GM23338 (cell line): ENCODE results near the gene HIVEP1.

Experiments
- CREB1 ChIP-seq: fragments of 250-450 bp; sonication (Bioruptor Pico); IDR thresholded peaks from 2 replicates; pipeline ENCODE4 v1.5.0; 2020; ENCODE audit warnings: low read depth, mild to moderate bottlenecking, moderate library complexity
- ETS1 ChIP-seq: IDR thresholded peaks from 2 replicates; pipeline ENCODE4 v1.6.1; 2016; ENCODE audit warnings: antibody characterized with exemption
- EZH2 ChIP-seq: fragments of 200-600 bp; sonication (generic); IDR thresholded peaks from one replicate; pipeline ENCODE4 v1.8.0; 2017; ENCODE audit warnings: antibody characterized with exemption, mild to moderate bottlenecking, low read depth; ENCODE audit not compliant: unreplicated experiment
- EZH2phosphoT487 ChIP-seq: fragments of 200-600 bp; sonication (generic); IDR thresholded peaks from one replicate; pipeline ENCODE4 v1.8.1; 2018; ENCODE audit warnings: antibody characterized with exemption; ENCODE audit not compliant: unreplicated experiment
- JUNB ChIP-seq: IDR thresholded peaks from one replicate; pipeline ENCODE4 v1.6.1; 2016; ENCODE audit warnings: antibody characterized with exemption; ENCODE audit not compliant: unreplicated experiment
- POLR2AphosphoS5 ChIP-seq: IDR thresholded peaks from 2 replicates; pipeline ENCODE4 v1.6.1; 2016; ENCODE audit warnings: antibody characterized with exemption, low read depth
- REST ChIP-seq: IDR thresholded peaks from one replicate; pipeline ENCODE4 v1.6.1; 2018; ENCODE audit warnings: antibody characterized with exemption; ENCODE audit not compliant: unreplicated experiment
- ZNF114 ChIP-seq: fragments of 250-450 bp; sonication (Bioruptor Pico); IDR thresholded peaks from 2 replicates; pipeline ENCODE4 v1.5.0; 2020; ENCODE audit warnings: mild to moderate bottlenecking, moderate library complexity
- ZNF331 ChIP-seq: fragments of 250-450 bp; sonication (Bioruptor Pico); IDR thresholded peaks from 2 replicates; pipeline ENCODE4 v1.5.0; 2020; ENCODE audit warnings: low read depth, mild to moderate bottlenecking, moderate library complexity
- TF ChIP-seq, protein P1 (sequence below), 2 experiments: fragments of 200-600 bp in 1 of 2; sonication (generic) in 1 of 2; conservative IDR thresholded peaks; 2 replicates each; pipeline versions ENCODE4 v1.5.1 to v1.6.1; 2016 to 2017; ENCODE audit warnings: antibody characterized with exemption in 2 of 2, low read depth in 2 of 2, mild to moderate bottlenecking in 2 of 2, moderate library complexity in 1 of 2

- TF ChIP-seq, protein P1, sequence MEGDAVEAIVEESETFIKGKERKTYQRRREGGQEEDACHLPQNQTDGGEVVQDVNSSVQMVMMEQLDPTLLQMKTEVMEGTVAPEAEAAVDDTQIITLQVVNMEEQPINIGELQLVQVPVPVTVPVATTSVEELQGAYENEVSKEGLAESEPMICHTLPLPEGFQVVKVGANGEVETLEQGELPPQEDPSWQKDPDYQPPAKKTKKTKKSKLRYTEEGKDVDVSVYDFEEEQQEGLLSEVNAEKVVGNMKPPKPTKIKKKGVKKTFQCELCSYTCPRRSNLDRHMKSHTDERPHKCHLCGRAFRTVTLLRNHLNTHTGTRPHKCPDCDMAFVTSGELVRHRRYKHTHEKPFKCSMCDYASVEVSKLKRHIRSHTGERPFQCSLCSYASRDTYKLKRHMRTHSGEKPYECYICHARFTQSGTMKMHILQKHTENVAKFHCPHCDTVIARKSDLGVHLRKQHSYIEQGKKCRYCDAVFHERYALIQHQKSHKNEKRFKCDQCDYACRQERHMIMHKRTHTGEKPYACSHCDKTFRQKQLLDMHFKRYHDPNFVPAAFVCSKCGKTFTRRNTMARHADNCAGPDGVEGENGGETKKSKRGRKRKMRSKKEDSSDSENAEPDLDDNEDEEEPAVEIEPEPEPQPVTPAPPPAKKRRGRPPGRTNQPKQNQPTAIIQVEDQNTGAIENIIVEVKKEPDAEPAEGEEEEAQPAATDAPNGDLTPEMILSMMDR (conservative IDR thresholded peaks at IDR 0.05; ENCODE audit: low read depth in 2 of 2): no peak
- no peak for TF ChIP-seq REST
- TF ChIP-seq EZH2: no peak
- no peak for TF ChIP-seq EZH2phosphoT487
- no peak for TF ChIP-seq POLR2AphosphoS5
- TF ChIP-seq ETS1: no peak
- TF ChIP-seq CREB1 (CRISPR knock-in tag): no peak
- TF ChIP-seq ZNF114: no peak
- no peak for TF ChIP-seq ZNF331 (CRISPR knock-in tag)
- TF ChIP-seq JUNB: no peak
Measured at GRCh38 chr6:12196326-12196936, 184.3 kb downstream of the HIVEP1 start.
